Activated CD4-positive, alpha-beta T cell treated with anti-CD3 and anti-CD28 coated beads, Interleukin-2, amount 10 ng/mL, durations not matched to agents 7 days and 5 days (primary cell): ENCODE data around the gene BTN3A1. TPM values are rescaled to one million over a fixed set of nuclear protein-coding genes. Genes with fewer than 3 reads are reported as not detected.
"Not testable (repeated sequence)": the region's sequence is repeated elsewhere in the genome, so short reads cannot be mapped to it uniquely, and the experiment has no call there.

Experiments
- CTCF ChIA-PET: fragments of 350-600 bp; sonication (Branson Sonifier 250); formaldehyde crosslinking; loops from one replicate; lab custom pipeline; 2021; ENCODE audit warnings: antibody characterized with exemption; lab: Charles Lee
- POLR2A ChIA-PET: fragments of 350-600 bp; sonication (Branson Sonifier 250); formaldehyde crosslinking; loops from one replicate; lab custom pipeline; 2021; ENCODE audit warnings: antibody characterized with exemption; lab: Charles Lee
- DNase-seq: peaks from one replicate; pipeline ENCODE4 v3.0.0-alpha.2; 2020
- H3K27ac Mint-ChIP-seq: one replicate; pipeline ENCODE4 v1.8.0; 2021; ENCODE audit warnings: mild to moderate bottlenecking, moderate library complexity, mixed read lengths
- H3K27me3 Mint-ChIP-seq: one replicate; pipeline ENCODE4 v1.8.0; 2021; ENCODE audit warnings: mixed read lengths
- H3K36me3 Mint-ChIP-seq: one replicate; pipeline ENCODE4 v1.8.0; 2021; ENCODE audit warnings: low read depth, mixed read lengths
- H3K4me1 Mint-ChIP-seq: one replicate; pipeline ENCODE4 v1.8.0; 2021; ENCODE audit warnings: mixed read lengths
- H3K4me3 Mint-ChIP-seq: one replicate; pipeline ENCODE4 v1.8.0; 2021; ENCODE audit warnings: mild to moderate bottlenecking, moderate library complexity, mixed read lengths
- H3K9me3 Mint-ChIP-seq: one replicate; pipeline ENCODE4 v1.8.0; 2021; ENCODE audit warnings: mixed read lengths
- total RNA-seq, 2 experiments: library from RNA; stranded (reverse); gene quantifications; one replicate each; pipeline ENCODE4 v1.2.3, GENCODE V29; 2021

Gene BTN3A1
- total RNA-seq, 2 experiments from 2014 or later: 87.9 to 94.0 TPM

DNA sequence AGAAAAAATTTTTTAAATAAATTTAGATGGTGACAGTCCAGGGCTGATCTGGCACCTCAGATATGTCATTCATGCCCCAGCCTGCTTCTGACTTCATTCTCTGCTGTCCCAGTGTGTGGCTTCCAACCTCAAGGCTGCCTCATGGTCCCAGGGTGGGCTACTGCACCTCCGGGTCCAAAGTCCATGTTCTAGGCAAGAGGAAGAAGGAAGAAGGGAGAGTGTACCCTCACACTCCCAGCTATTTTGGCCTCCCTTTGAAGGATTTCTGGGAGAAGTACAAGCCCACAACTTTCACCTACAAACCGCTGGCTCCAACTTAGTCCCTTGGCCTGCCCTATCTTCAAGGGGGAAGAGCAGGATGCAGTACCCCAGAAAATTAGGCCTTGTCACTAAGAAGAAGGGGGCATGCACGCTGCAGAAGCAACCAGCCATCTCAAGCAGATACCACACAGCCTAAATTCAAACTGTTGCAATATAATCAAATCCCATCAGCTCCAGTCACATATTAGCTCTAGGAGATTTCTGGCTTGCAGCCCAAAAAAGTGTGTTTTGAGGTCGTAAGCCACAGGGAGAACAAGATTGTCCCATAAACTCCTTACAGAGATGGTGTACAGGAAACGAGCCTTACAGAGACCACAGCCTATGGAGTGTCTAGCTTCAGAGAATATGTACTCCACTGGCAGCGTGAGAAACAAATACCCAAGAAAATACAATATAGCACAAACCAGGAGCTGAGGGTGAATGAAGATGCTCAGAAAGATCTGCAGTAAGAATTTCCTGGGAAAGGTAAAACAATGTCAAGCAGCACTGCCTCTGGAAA lies 38.0 kb upstream of the BTN3A1 start:
- no peak overlapping the region for H3K27ac Mint-ChIP-seq
- ChIA-PET CTCF (interaction anchor here (0.6 to 0.7 kb wide), 2 partner anchors 11 to 17 kb away, joined by 3 to 4 read pairs; no protein-coding TSS in a partner anchor), POLR2A (no interaction called here)
- DNase-seq: peak; percentile 18
- H3K4me3 Mint-ChIP-seq: no peak overlapping the region
- H3K36me3 Mint-ChIP-seq: peaks cover 17% of the 10 kb centered on the region
- H3K27me3 Mint-ChIP-seq: no peaks in the 10 kb centered on the region
- H3K4me1 Mint-ChIP-seq: peaks cover 60% of the 10 kb centered on the region
- no peaks in the 10 kb centered on the region for H3K9me3 Mint-ChIP-seq

DNA sequence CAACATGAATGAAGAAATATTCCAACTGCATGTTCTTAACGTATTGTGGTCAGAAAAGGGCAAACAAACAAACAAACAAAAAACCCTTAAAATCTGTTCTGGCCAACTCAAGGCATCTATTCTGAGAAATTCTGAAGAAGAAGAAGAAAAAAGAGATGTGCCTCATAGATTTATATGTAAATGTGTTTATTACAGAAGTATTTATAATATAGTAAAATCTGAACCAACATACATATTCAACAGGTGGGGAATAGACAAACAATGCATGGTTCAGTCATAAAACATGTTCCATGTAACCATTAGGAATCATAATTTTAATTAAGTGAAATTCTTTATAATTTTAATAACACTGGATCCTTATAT lies 36.5 kb upstream of the BTN3A1 start:
- no peak overlapping the region for H3K27ac Mint-ChIP-seq
- POLR2A ChIA-PET: interaction anchor here (0.7 kb wide), 1 partner anchor 55 kb away, joined by 4 read pairs; no protein-coding TSS in a partner anchor
- peaks cover 32% of the 10 kb centered on the region for H3K36me3 Mint-ChIP-seq
- H3K9me3 Mint-ChIP-seq: no peaks in the 10 kb centered on the region
- H3K4me3 Mint-ChIP-seq: no peak overlapping the region
- H3K4me1 Mint-ChIP-seq: peaks cover 65% of the 10 kb centered on the region
- DNase-seq: no peak
- CTCF ChIA-PET: interaction anchor here (0.9 to 2.4 kb wide), 2 partner anchors 24 to 230 kb away, joined by 4 to 6 read pairs; no protein-coding TSS in a partner anchor
- H3K27me3 Mint-ChIP-seq: no peaks in the 10 kb centered on the region

DNA sequence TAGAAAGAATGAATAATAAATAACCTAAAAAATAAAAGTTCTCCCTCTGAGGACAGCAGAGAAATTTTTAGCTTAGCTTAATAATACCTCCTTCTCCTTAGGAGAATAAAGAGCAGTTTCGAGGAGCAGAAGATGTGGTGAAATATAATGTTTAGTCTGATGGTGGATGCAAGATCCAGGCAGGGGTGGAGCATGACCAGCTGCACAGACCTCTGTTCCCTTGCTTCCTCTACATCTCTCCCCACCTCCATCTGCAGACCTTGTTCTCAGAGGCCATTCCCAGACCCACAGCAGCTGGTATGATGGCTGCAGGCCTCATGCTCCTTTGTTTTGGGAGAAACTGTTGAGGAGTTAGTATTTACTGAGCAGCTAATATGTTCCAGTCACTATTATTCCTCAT lies 35.6 kb upstream of the BTN3A1 start:
- ChIA-PET CTCF (interaction anchor here (0.9 to 2.4 kb wide), 3 partner anchors 9 to 230 kb away, joined by 3 to 6 read pairs (median 4); no protein-coding TSS in a partner anchor), POLR2A (interaction anchor here (0.6 to 0.7 kb wide), 2 partner anchors 54 to 60 kb away, joined by 4 read pairs; no protein-coding TSS in a partner anchor)

DNA sequence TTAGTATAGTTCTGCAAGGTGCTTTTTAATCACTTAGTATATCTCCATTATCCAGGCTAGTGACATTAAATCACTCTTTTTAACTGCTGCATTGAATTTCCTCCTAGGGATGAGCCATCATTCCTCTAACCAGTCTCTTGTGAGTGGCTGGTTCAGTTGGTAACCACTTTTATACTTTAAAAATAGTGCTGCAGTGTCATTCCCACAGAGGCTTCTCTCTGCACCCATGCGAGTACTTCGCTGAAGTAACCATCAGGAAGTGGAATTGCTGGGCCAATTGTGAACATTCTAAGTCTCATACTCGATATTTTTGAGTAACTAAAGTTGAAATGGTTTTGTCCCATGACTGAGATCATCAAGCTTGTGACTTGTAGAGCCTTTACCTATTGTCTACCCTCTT lies 35.0 kb upstream of the BTN3A1 start:
- peak overlapping the region; percentile 50 for H3K27ac Mint-ChIP-seq
- no peaks in the 10 kb centered on the region for H3K9me3 Mint-ChIP-seq
- H3K36me3 Mint-ChIP-seq: peaks cover 40% of the 10 kb centered on the region
- no peak overlapping the region for H3K4me3 Mint-ChIP-seq
- H3K4me1 Mint-ChIP-seq: peaks cover 57% of the 10 kb centered on the region
- no peaks in the 10 kb centered on the region for H3K27me3 Mint-ChIP-seq
- ChIA-PET POLR2A (no interaction called here), CTCF (interaction anchor here (1.2 to 2.4 kb wide), 2 partner anchors 9 to 26 kb away, joined by 3 to 6 read pairs; no protein-coding TSS in a partner anchor)
- DNase-seq: no peak

More for the DNA sequence above, 35.6 kb upstream of the BTN3A1 start:
- Mint-ChIP-seq H3K27me3 (no peaks in the 10 kb centered on the region), H3K4me3 (no peak overlapping the region), H3K27ac (no peak overlapping the region), H3K4me1 (peaks cover 60% of the 10 kb centered on the region), H3K9me3 (no peaks in the 10 kb centered on the region), H3K36me3 (peaks cover 36% of the 10 kb centered on the region)
- DNase-seq: no peak

DNA sequence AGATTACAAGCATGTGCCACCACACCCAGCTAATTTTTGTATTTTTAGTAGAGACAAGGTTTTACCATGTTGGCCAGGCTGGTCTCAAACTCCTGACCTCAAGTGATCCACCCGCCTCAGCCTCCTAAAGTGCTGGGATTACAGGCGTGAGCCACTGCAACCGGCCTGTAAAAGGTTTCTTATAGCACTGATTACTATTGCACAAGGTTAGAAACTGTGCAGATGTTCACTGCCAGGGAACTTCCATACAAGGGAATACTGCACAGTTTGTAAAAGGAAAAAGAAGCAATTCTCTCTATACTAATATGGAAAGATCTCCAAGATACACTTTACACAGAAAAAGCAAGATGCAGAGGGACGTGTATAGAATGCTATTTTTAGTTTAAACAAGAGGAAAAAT lies 30.3 kb upstream of the BTN3A1 start:
- H3K4me3 Mint-ChIP-seq, POLR2A ChIA-PET, H3K27ac Mint-ChIP-seq, H3K9me3 Mint-ChIP-seq, DNase-seq, CTCF ChIA-PET, H3K27me3 Mint-ChIP-seq: not testable (repeated sequence)
- H3K4me1 Mint-ChIP-seq: peaks cover 51% of the 10 kb centered on the region
- peaks cover 80% of the 10 kb centered on the region for H3K36me3 Mint-ChIP-seq

DNA sequence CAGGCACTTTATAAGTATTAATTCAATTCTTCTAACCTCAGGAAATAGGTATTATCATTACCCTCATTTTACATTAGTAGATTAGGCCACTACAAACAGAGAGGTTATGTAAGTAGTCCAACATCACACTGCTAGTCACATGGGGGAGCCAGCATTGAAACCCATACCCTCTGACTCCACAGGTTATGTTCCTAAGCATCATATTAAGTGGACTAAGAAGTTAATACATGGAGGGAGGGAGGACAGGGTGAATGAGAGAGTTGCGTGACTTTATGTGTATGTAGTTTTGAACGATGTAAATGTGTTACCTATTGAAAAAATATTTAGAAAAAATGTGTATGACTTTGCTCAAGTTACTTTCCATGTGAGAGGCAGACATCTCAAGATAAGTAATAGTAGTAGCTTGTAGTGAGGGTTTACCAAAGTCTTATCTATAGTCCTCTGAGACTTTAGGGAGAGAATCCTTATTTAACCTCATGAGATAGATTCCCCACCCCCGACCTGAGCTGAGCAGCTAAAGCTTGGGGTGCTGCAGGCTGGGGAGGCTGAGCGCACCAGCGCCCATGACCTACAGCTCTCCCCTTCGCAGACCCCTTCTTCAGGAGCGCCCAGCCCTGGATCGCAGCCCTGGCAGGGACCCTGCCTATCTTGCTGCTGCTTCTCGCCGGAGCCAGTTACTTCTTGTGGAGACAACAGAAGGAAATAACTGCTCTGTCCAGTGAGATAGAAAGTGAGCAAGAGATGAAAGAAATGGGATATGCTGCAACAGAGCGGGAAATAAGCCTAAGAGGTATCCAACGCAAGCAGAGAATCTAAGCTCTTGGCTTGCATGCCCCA lies 29.5 kb upstream of the BTN3A1 start:
- H3K27me3 Mint-ChIP-seq: no peaks in the 10 kb centered on the region
- DNase-seq: no peak
- H3K9me3 Mint-ChIP-seq: no peaks in the 10 kb centered on the region
- peaks cover 78% of the 10 kb centered on the region for H3K36me3 Mint-ChIP-seq
- ChIA-PET CTCF (no interaction called here), POLR2A (no interaction called here)
- H3K4me3 Mint-ChIP-seq: no peak overlapping the region
- H3K4me1 Mint-ChIP-seq: peaks cover 45% of the 10 kb centered on the region
- H3K27ac Mint-ChIP-seq: no peak overlapping the region

DNA sequence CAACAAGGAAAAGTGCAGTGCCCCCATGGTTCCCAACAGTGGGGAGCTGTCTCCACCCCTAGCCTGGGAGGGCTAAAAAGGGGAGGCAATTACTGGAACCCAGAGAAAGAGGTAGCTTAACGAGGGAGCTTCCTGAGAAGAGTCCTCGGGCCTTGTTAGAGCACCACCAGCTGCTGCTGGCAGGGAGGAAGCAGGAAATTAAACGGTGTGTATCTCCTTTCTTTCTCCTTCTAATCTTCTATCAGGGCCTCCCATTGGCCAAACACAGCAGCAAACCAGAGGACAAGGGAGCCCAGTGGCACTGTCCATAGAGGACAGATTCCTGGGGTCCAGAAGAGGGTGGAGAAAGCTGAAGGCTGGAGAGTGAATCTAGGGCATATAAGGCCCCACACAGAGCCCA lies 26.8 kb upstream of the BTN3A1 start:
- Mint-ChIP-seq H3K4me3 (no peak overlapping the region), H3K27ac (peak overlapping the region; percentile 76), H3K4me1 (peaks cover 23% of the 10 kb centered on the region), H3K36me3 (peaks cover 58% of the 10 kb centered on the region), H3K27me3 (no peaks in the 10 kb centered on the region), H3K9me3 (no peaks in the 10 kb centered on the region)
- CTCF ChIA-PET: interaction anchor here (0.9 kb wide), 1 partner anchor 61 kb away, joined by 3 read pairs; no protein-coding TSS in a partner anchor
- no peak for DNase-seq
- POLR2A ChIA-PET: no interaction called here

DNA sequence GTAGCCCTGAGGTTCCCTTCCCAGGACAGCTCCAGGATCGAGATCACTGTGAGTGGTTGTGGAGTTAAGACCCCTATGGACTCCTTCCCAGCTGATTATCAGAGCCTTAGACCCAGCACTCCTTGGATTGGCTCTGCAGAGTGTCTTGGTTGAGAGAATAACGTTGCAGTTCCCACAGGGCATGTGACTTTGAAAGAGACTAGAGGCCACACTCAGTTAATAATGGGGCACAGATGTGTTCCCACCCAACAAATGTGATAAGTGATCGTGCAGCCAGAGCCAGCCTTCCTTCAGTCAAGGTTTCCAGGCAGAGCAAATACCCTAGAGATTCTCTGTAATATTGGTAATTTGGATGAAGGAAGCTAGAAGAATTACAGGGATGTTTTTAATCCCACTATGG lies 24.4 kb upstream of the BTN3A1 start:
- Mint-ChIP-seq H3K36me3 (peaks cover 42% of the 10 kb centered on the region), H3K27me3 (no peaks in the 10 kb centered on the region), H3K27ac (no peak overlapping the region), H3K9me3 (no peaks in the 10 kb centered on the region), H3K4me3 (no peak overlapping the region), H3K4me1 (peaks cover 19% of the 10 kb centered on the region)
- DNase-seq: no peak
- ChIA-PET POLR2A (no interaction called here), CTCF (interaction anchor here (0.6 to 1.1 kb wide), 3 partner anchors 13 to 55 kb away, joined by 3 read pairs; no protein-coding TSS in a partner anchor)

DNA sequence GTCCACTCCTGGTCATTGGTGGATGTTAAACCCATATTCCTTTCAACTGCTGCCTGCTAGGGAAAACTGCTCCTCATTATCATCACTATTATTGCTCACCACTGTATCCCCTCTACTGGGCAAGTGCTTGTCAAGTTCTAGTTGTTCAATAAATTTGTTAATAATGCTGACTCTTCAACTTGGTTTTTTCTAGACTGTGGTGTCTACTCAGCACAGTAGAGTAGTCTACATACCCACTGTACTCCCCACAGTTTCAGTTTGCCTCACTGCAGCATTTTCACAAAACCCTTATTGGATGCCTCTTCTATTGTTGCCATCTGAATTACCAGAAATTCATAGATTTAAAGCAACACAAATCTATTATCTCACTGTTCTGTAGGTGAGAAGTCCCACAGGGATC lies 23.9 kb upstream of the BTN3A1 start:
- H3K4me3 Mint-ChIP-seq, POLR2A ChIA-PET, H3K9me3 Mint-ChIP-seq, H3K27me3 Mint-ChIP-seq, H3K27ac Mint-ChIP-seq, DNase-seq: not testable (repeated sequence)
- Mint-ChIP-seq H3K4me1 (peaks cover 23% of the 10 kb centered on the region), H3K36me3 (peaks cover 40% of the 10 kb centered on the region)
- CTCF ChIA-PET: interaction anchor here (1.0 to 1.1 kb wide), 2 partner anchors 42 to 56 kb away, joined by 3 read pairs; no protein-coding TSS in a partner anchor

DNA sequence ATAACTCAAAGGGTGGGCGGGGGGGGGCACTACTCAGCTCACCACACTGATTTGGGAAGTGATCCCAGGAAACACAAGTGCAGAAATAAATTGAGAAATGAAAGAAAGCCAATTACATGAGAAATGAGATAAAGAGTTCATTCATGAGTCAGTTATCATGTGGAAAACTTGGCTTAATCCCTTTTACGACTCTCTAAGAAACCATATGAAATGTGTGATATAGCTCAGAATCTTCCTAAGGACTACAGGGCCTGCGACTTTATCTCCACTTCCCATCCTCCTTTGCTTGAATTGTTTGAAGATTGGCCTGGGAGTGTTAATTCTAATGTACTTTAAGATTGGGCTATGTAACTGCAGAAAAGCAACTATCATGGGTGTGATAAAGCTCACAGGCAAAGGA lies 22.8 kb upstream of the BTN3A1 start:
- CTCF ChIA-PET: no interaction called here
- no peaks in the 10 kb centered on the region for H3K27me3 Mint-ChIP-seq
- peaks cover 22% of the 10 kb centered on the region for H3K4me1 Mint-ChIP-seq
- no peak for DNase-seq
- no peaks in the 10 kb centered on the region for H3K9me3 Mint-ChIP-seq
- no peak overlapping the region for H3K27ac Mint-ChIP-seq
- POLR2A ChIA-PET: no interaction called here
- H3K4me3 Mint-ChIP-seq: no peak overlapping the region
- H3K36me3 Mint-ChIP-seq: peaks cover 30% of the 10 kb centered on the region

DNA sequence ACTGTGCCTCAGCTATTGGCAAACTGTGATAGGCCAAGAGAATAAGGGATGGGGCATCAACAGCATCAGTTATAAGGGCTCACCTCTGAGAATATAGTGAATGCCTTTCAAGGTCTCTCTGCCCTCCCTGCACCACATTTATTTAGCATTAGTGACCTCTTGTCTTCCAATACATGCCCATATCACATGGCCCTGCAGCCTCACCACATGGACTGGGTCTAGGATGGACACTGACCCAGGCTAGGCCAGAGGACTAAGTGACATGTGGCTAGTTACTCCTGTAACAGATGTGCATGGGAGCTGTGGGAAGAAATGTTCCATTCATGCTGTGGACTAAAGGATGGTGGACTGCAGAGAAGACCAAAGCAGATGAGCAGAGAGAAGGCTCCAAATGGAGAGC lies 22.3 kb upstream of the BTN3A1 start:
- no peak overlapping the region for H3K27ac Mint-ChIP-seq
- H3K9me3 Mint-ChIP-seq: no peaks in the 10 kb centered on the region
- peaks cover 22% of the 10 kb centered on the region for H3K4me1 Mint-ChIP-seq
- no peak for DNase-seq
- no peaks in the 10 kb centered on the region for H3K27me3 Mint-ChIP-seq
- POLR2A ChIA-PET: no interaction called here
- H3K4me3 Mint-ChIP-seq: no peak overlapping the region
- CTCF ChIA-PET: interaction anchor here (0.7 kb wide), 1 partner anchor 10 kb away, joined by 3 read pairs; no protein-coding TSS in a partner anchor
- H3K36me3 Mint-ChIP-seq: peaks cover 25% of the 10 kb centered on the region

DNA sequence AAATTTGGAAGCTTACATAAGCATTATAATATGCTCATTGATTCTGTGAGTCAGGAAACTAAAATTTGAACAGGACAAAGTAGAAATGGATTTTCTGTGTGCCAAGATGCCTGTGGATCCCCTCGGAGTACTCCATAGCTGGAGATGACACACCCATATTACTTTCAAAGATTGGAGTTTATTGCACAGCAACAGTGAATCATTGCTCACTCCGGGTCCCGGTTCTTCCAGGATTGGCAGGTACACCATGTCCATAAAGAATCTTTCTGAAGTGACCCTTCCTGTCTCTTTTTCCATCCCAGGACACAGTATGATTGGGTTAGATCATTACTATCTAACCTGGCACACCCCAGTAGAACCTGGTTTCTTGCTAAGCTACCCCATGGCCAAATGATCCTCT lies 21.8 kb upstream of the BTN3A1 start:
- Mint-ChIP-seq H3K27ac (no peak overlapping the region), H3K4me3 (no peak overlapping the region), H3K9me3 (no peaks in the 10 kb centered on the region), H3K36me3 (peaks cover 20% of the 10 kb centered on the region), H3K27me3 (no peaks in the 10 kb centered on the region), H3K4me1 (peaks cover 24% of the 10 kb centered on the region)
- DNase-seq: no peak
- CTCF ChIA-PET: interaction anchor here (0.7 to 1.5 kb wide), 2 partner anchors 9 to 94 kb away, joined by 3 read pairs; no protein-coding TSS in a partner anchor
- POLR2A ChIA-PET: no interaction called here
